NCI-H1092 (cell line): ENCODE data around the gene PRR19.
"Not testable (repeated sequence)": the region's sequence is repeated elsewhere in the genome, so short reads cannot be mapped to it uniquely, and the experiment has no call there.

ENCODE experiments used
- DNase-seq: peaks from one replicate; lab custom pipeline; 2025; lab: John Stamatoyannopoulos, UW

Gene PRR19

GRCh38 chr19:42301646-42302203 lies at the start of gene PRR19:
Gene PRR19, plus strand, starts transcription at chr19:42302132. Its CDS starts 7,453 bp downstream, at chr19:42309585.
- no peak for DNase-seq

GRCh38 chr19:42252365-42253244 lies 49.3 kb upstream of the PRR19 start:
- DNase-seq, result no peak

- no peak for DNase-seq
These were observed 48.5 kb upstream of the PRR19 start for GRCh38 chr19:42253245-42254088.

GRCh38 chr19:42254089-42254849 lies 47.7 kb upstream of the PRR19 start:
- DNase-seq, result no peak

GRCh38 chr19:42254850-42255765 lies 46.8 kb upstream of the PRR19 start, which contains the start of gene ERF:
Gene ERF, minus strand, starts transcription at chr19:42255128. Its CDS starts 129 bp downstream, at chr19:42254999.
- DNase-seq, result peak; percentile 36

GRCh38 chr19:42255766-42256745 lies 45.9 kb upstream of the PRR19 start:
- no peak for DNase-seq

- not testable (repeated sequence) for DNase-seq
These were observed 44.1 kb upstream of the PRR19 start for GRCh38 chr19:42257842-42258241.

GRCh38 chr19:42261763-42262162 lies 40.2 kb upstream of the PRR19 start:
- no peak for DNase-seq

GRCh38 chr19:42266105-42266504 lies 35.8 kb upstream of the PRR19 start:
- DNase-seq, result not testable (repeated sequence)

GRCh38 chr19:42266928-42267603 lies 34.9 kb upstream of the PRR19 start:
- DNase-seq, result not testable (repeated sequence)

GRCh38 chr19:42267644-42268141 lies 34.2 kb upstream of the PRR19 start:
- DNase-seq, result no peak

GRCh38 chr19:42268142-42268703 lies 33.7 kb upstream of the PRR19 start:
- DNase-seq, result peak; percentile 97

GRCh38 chr19:42268704-42269477 lies 33.0 kb upstream of the PRR19 start, which contains the start of gene CIC:
Gene CIC, plus strand, starts transcription at chr19:42269252. Its CDS starts 2,532 bp downstream, at chr19:42271784.
- DNase-seq, result peak; percentile 100

GRCh38 chr19:42269478-42270345 lies 32.2 kb upstream of the PRR19 start:
- no peak for DNase-seq

- no peak for DNase-seq
These were observed 31.4 kb upstream of the PRR19 start for GRCh38 chr19:42270346-42271044.

GRCh38 chr19:42271045-42271419 lies 30.9 kb upstream of the PRR19 start:
- DNase-seq, result no peak
